ENCODE results near the gene PRKCA. TPM values are rescaled to one million over a fixed set of nuclear protein-coding genes. Genes with fewer than 3 reads are reported as not detected.

Gene PRKCA
- total and polyA plus RNA-seq, 4 donors: 3.0 to 14.1 (median 5.4) TPM

- H3K9ac ChIP-seq (ENCODE audit: low read depth in 1 of 2, low read length in 2 of 2): no peak overlapping the region
Measured at GRCh38 chr17:66738301-66738700, 435.9 kb downstream of the PRKCA start.

More at GRCh38 chr17:66738301-66738700, 435.9 kb downstream of the PRKCA start:
- Histone ChIP-seq H3K36me3 (ENCODE audit: control insufficient read depth in 4 of 4, insufficient read depth in 3 of 4, low read depth in 1 of 4, low read length in 3 of 4) (peaks cover 9 to 38% (median 24%) of the 10 kb centered on the region in 4 donors), H3K4me1 (ENCODE audit: control insufficient read depth in 4 of 4, insufficient read depth in 4 of 4, low read length in 3 of 4) (no peaks in the 10 kb centered on the region), H3K27me3 (ENCODE audit: control insufficient read depth in 4 of 4, insufficient read depth in 4 of 4, low read length in 3 of 4) (no peaks in the 10 kb centered on the region), H3K27ac (ENCODE audit: low read depth in 1 of 2, low read length in 2 of 2) (no peak overlapping the region), H3K9me3 (ENCODE audit: control insufficient read depth in 4 of 4, low read length in 3 of 4) (no peaks in the 10 kb centered on the region), H3K4me3 (ENCODE audit: low read depth in 1 of 3, low read length in 3 of 3) (no peak overlapping the region)
- no peak for DNase-seq (ENCODE audit: low spot score)
- TF ChIP-seq FOXA1 (IDR thresholded peaks at IDR 0.05): no peak
- no peak for TF ChIP-seq REST (IDR thresholded peaks at IDR 0.05)
- TF ChIP-seq GABPA (IDR thresholded peaks at IDR 0.05 in 1 of 2, conservative IDR thresholded peaks at IDR 0.05 in 1 of 2): no peak
- no peak for TF ChIP-seq SP1 (IDR thresholded peaks at IDR 0.05)
- no peak for TF ChIP-seq CTCF (IDR thresholded peaks at IDR 0.05; ENCODE audit: low read depth, low read length, missing input control)
- TF ChIP-seq NR2F2 (IDR thresholded peaks at IDR 0.05): no peak
- no peak for TF ChIP-seq FOXA2 (IDR thresholded peaks at IDR 0.05)
- no peak for TF ChIP-seq MAX (IDR thresholded peaks at IDR 0.05)
- no peak for TF ChIP-seq JUND (IDR thresholded peaks at IDR 0.05)
- no peak for TF ChIP-seq HNF4A (conservative IDR thresholded peaks at IDR 0.05)
- TF ChIP-seq YY1 (IDR thresholded peaks at IDR 0.05): no peak
- TF ChIP-seq RXRA (IDR thresholded peaks at IDR 0.05): no peak
- no peak for TF ChIP-seq RAD21 (IDR thresholded peaks at IDR 0.05)
- no peak for TF ChIP-seq TAF1 (conservative IDR thresholded peaks at IDR 0.05)
- no peak for TF ChIP-seq ZBTB33 (IDR thresholded peaks at IDR 0.05)
- no peak for TF ChIP-seq EGR1 (IDR thresholded peaks at IDR 0.05; ENCODE audit: low read depth in 2 of 2)
- TF ChIP-seq ATF3 (IDR thresholded peaks at IDR 0.05): no peak
- no peak for TF ChIP-seq HNF4G (IDR thresholded peaks at IDR 0.05)
- WGBS: 94% methylated on average over 4 of the region's 4 CpGs

All from liver (tissue), 9 donors.